Endometrial microvascular endothelial cells (primary cell): Measurements from ENCODE around the gene PAK4. TPM values are rescaled to one million over a fixed set of nuclear protein-coding genes. Genes with fewer than 3 reads are reported as not detected.

Experiments
- in situ Hi-C: cut with HindIII; loops from 2 replicates; pipeline ENCODE4 v1.10.0; 2017; ENCODE audit warnings: low sequenced_read_pairs, low pct_unique_long_range_greater_than_20kb; ENCODE audit errors: inconsistent ontology term
- total RNA-seq: library from RNA; depleted of rRNA; stranded (reverse); fragments of >200 nt; gene quantifications from one replicate; pipeline ENCODE4 v1.2.3, GENCODE V29; 2015; ENCODE audit errors: inconsistent ontology term

The PAK4 gene
- total RNA-seq, 1 donor from 2014 or later = 17.9 TPM

DNA sequence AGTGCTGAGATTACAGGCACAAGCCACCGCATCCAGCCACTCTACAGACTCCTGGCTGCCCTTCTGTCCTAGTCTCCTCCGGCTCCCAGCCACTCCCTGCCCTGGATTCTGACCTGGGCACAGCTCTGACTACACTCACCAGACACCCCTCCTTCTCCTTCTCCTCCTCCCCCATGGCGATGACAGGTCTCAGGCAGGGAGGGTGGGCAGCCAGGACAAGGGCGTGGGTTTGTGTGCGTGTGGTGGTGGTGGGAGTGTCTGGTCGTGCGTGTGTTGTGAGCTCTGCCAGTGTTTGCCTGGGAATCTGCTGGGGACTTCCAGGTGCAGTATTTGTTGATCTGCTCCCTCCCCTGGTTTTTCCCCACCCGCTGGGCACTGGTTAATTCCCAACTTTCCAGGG is 68.2 kb downstream of the PAK4 start:
- in situ Hi-C loops = no loop called here

DNA sequence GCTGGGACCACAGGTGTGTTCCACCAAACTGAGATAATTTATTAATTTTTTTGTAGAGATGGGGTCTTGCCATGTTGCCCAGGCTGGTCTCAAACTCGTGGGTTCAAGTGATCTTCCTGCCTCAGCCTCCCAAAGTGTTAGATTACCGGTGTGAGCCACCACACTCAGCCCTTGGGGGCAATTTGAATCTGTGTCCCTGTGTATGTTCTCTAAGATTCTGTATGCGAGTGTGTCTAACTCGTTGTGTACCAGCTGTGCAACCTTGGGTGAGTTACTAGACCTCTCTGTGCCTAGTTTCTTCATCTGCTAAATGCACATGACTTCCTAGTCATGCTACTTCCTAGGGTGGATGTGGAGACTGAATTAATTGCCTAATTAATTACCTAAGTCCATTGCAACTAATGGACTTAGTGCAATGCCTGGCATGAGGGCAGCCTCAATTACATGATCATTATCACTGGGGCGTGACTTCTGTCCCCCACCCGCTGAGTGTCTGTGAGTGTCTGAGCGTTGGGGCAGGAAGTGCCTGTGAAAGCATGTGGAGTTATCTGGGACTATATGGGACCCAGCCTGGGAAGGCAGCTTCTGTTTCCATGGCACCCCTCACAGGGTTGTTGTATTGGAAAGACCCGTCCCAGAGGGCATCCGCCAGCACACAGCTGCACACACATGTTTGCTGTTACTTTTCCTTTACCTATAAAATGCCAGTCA is 69.4 kb downstream of the PAK4 start:
- in situ Hi-C loops = no loop called here

DNA sequence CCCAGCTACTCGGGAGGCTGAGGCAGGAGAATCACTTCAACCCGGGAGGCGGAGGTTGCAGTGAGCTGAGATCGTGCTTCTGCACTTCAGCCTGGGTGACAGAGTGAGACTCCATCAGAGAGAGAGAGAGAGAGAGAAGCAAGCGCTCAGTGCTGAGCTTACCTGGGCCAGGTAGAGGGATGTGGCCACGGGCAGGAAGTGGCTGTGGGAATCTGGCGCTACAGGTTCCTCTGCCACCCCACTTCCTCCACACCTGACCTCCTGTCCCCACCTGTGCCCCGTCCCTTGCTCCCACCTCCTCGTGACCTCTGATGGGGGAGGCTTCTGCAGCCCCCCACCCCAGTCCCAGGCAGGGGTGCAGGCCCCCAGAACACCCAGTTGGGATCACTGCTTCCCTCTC is 70.2 kb downstream of the PAK4 start:
- in situ Hi-C loops = no loop called here

DNA sequence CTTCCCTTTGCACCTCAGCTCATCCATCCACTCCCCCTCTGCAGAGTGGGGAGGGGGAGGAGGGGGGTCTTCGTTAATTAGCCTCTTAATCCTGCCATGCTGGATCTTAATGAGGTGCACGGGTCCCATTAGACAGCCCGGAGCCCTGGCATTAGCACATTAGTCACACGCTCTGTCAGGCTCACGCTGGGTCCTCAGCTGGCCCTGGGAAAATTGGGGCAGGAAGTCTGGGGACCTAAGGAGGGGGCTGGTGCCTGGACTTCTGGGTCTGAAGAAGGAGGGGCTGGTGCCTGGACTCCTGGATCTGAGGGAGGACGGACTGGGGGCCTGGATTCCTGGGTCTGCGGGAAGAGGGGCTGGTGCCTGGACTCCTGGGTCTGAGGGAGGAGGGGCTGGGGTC is 70.7 kb downstream of the PAK4 start:
- in situ Hi-C loops = no loop called here

DNA sequence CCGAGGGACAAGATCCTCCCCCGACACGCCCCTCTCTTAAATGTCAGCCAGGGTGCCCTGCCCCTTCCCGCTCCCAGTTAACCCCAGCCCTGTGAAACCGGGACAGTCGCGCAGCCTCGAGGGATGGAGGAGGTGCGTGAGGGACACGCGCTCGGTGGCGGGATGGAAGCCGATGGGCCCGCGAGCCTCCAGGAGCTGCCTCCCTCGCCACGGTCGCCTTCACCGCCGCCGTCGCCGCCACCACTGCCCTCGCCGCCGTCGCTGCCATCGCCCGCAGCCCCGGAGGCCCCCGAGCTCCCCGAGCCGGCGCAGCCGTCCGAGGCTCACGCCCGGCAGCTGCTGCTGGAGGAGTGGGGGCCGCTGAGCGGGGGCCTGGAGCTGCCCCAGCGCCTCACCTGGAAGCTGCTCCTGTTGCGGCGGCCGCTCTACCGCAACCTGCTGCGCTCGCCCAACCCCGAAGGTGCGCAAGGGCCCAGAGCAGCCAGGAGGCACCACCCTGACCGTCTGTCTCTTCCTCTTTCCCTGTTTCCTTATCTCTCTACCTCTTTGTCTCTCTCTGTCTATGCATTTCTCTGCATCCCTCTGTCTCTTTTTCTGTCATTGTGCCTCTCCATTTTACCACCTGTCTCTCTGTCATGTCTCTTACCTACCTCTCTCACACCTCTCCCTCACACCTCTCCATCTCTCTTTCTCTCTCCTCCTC is 71.4 kb downstream of the PAK4 start, which contains the start of gene NCCRP1:
TSS of gene NCCRP1 (plus strand) at position 105 of the 703 bp plus-strand sequence. CDS start at position 124, 19 bp downstream.
- in situ Hi-C loops = no loop called here

DNA sequence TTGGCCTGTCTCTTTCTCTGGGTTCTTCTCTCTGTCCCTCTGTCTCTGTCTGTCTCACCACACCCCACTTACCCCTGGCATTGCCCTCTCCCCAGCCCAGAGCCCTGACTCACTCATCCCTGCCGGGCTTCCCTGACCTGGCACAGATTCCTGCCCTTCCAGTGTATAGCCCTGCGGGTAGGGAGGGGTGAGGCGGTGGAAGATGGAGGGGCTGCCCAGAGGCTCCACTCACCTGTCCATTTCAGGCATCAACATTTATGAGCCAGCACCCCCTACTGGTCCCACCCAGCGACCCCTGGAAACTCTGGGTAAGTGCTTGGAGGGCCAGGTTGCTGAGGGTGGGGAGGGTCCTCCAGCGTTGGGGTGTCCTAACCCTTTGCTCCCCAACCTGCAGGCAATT is 72.2 kb downstream of the PAK4 start:
- in situ Hi-C loops = no loop called here

DNA sequence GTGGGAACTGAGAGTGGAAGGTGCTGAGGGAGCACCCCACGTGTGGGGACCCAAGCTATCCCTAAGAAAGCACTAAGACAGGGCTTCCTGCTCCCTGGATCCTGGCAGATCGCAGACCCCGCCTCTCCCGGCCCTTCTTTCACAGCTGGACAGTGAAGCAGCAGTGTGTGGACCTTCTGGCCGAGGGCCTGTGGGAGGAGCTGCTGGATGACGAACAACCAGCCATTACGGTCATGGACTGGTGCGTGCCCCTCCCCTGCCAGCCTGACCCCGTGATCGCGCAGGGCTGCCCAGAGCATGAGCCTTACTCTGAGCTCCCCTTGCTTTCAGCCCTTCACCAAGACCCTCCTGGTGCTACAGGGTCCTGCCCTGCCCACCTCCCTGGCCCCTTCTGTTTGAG is 73.4 kb downstream of the PAK4 start:
- in situ Hi-C loops = no loop called here

DNA sequence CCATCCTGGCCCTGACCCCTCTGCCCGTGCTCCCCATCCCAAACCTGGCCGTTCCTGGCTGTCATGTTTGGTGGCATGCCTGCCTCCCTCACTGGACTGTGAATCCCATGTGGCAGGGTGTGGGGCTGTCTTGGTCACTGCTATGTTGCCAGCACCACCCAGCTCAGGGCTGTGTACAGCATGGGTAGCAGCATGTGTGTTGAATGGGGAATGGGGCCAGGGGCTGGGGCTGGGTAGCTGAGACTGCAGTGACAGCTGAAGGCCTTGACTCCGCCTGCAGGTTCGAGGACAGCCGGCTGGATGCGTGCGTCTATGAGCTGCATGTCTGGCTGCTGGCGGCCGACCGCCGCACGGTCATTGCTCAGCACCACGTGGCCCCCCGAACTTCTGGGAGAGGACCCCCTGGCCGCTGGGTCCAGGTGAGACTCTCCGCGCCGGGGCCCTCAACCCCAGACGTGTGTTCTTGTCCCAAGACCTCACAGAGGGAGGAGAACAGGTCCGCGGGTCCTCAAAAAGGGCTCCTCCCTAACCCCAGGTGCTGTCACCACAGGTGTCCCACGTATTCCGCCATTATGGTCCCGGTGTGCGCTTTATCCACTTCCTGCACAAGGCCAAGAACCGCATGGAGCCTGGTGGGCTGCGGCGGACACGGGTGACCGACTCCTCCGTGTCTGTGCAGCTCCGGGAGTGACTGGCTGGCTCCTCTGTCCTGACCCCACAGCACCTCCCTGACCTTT is 74.6 kb downstream of the PAK4 start:
- in situ Hi-C loops = no loop called here

DNA sequence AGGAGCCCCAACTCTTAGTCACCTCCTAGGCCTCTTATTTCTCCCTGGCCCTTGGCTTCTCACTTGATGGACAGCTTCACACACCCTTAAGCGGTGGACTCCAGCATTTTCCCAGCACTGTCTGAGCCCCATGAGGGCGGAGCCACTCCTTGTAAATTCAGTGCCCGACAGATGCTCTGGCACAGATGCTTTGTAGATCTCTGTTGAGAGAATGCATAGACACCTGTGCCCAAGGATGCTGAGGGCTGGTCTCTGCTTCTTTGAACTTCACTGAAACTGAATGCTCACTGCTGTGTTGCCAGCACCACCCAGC is 75.2 kb downstream of the PAK4 start:
- in situ Hi-C loops = no loop called here

DNA sequence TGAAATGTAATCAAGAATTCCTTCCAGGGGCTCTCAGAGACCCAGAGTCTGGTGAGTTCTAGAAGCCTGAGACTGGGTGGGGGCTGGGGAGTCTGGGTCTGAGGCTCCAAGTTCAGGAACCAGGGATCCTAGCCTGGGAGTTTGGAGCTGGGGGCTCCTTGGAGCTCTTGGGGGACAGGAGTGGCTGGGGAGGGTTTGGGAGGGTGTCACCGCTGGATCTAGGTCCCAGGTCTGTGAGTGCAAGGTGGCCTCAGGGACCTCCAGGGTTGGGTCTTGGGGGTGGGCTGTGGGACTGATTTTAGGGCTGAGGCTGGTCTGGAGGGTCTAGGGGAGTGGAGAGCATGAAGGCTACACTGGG is 77.4 kb downstream of the PAK4 start:
- in situ Hi-C loops = no loop called here

DNA sequence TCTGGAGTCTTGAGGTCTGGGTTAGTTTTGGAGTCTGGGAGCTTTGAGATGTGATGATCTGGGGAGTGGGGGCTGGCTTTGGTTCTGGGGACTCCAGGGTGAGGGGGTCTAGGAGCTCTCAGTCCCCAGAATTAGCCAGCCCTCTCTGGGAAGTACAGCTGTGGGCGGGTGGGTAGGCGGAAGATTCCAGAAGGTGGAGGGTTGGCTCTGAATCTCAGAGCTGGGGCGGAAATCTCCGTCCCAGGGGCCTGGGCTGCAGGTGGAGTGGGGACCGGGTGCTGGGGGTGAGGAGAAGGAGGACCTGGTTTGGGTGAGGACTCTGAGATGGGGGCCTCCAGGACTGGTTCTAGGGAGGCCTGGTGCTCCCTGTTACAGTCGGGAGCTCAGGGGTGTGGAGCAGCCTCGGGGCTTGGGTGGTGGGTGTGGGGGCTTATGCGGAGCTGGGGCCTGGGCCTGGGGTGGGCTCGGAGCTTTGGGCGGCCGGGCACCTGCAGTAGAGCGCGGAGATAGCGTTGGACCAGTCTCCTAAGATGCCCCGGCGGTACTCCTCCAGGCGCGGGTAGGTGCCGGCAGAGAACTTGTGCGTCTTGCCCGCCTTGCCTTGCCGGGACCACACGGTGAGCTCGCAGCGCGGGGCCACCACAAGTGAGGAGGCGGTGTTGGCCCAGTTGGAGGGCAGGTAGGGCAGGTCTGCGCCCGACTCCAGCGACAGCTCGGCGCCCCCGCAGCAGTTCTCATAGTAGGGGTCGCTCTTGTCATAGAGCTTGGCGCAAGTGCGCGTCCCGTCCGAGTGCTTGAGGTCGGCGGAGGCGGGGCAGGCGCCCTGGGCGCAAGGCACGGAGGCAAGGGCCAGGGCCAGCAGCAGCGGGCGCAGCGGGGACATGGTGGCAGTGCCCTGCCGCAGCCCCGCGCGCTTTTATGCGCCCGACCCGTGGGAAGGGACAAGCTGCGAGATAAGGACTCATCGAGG is 78.1 kb downstream of the PAK4 start, which contains the start of gene SYCN:
TSS of gene SYCN (minus strand) at position 892 of the 970 bp plus-strand sequence. CDS start at position 883, 9 bp downstream.
- in situ Hi-C loops = no loop called here

DNA sequence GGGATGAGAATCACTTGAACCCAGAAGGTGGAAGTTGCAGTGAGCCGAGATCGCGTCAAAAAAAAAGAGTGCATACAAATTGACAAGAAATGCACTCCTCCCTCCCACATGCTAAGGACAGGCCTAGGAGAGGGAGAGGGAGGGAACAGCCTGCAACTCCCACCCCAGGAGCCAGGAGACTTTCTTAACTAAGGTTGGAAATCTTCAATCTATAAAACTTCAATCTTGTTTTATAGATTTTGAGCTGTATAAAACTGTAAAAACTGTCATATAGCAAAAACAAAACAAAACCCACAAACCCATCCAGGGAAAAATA is 79.8 kb downstream of the PAK4 start:
- in situ Hi-C loops = no loop called here

DNA sequence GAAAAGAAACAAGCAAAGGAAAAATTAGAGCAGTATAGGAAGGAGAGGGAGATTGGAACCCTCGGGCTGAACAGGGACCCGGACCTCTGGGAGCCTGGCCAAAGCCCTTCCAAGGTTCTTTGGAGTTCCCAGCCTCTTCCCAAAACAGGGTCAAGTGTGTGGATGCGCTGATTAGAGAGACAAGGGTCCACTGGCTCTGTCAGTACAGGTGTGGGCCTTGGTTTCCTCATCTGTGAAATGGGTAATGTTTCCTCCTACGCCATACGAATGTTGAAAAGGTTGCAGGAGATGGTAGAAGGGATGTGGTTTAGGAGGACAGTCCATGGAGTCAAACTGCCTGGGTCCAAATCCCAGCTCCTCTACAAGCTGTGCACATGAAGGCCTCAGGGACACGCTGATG is 80.5 kb downstream of the PAK4 start:
- in situ Hi-C loops = no loop called here

DNA sequence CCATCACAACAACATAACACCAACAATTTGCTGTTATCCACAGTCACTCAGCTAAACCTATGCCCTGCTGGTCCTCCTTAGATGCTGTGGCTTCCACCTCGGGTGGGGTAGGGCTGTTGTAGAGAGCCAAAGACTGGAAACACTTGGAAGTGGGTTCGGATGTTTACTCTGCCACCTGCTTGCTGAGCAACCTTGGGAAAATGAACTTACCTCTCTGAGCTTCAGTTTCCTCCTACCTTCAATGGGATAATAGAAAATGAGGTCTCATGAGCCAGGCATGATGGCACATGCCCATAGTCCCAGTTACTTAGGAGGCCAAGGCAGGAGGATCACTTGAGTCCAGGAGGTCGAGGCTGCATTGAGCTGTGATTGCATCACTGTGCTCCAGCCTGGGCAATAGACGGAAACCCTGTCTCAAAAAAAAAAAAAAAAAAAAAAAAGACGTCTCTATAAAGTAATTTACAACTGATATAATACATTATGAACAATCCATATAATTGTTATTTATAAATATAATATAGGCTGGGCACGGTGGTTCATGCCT is 81.8 kb downstream of the PAK4 start:
- in situ Hi-C loops = no loop called here

DNA sequence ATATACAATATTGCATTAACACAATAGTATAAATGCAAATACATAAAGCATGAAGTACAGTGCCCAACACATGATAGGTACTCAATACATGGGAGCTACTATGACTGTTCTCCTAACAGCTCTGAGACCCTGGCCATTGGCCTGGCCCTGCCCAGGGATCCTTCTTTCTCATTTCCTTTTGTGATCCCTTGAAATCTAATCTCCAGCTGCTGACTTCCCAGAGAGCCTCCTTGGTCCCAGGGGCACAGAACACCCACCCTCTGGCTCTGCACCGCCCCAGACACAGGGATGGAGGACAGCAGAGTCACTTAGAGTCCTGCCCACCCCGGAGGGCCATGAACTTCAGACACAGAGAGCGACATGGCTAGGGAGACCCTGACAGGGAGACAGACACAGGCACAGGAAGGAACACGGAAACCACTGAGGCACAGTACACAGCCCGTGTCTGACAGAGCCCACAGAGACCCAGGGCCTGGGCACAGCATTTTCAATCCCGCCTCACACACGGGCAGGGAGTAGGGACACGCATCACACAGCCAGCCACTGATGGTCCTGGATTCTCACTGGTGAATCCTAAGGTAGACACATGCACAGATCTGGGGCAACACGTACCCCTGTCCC is 82.7 kb downstream of the PAK4 start:
- in situ Hi-C loops = no loop called here

DNA sequence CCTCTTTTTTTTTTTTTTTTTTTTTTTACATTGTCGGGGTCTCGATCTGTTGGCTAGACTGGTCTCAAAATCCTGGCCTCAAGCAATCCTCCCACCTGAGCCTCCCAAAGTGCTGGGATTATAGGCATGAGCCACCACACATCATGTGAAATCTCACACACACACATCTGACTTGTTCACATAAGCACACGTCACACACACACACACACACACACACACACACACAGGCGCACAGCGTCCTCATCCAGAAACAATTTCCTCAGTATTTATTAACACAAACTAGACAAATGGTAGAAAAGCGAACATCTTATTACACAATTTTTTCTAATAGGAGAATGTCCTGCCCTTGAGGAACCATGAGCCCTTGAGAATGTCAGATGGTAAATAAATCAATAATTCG is 83.6 kb downstream of the PAK4 start:
- in situ Hi-C loops = no loop called here

DNA sequence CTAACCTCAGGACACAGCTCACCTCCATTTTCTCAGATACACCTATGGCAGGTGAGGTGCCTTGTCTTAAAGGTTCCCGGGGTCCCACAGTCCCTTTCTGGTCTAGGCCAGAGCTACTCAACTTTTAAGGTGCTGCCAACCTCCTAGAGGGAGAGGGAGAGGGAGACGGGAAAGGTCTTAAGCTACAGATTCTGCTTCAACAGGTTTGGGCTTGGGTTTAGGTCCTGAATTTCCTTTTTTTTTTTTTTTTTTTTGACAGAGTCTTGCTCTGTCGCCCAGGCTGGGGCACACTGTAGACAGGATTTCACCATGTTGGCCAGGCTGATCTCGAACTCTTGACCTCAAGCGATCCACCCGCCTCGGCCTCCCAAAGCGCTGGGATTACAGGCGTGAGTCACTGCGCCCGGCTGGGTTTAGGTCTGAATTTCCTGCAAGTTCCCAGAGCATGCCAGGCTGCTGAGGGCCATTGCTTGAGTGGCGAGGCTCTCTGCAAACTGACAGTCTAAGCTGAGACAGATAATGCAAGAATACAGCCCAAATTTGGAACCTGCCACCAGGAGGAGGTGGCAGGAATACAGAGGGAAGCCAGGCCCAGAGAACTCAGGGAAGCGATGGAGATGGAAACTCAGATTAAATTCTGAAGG is 86.3 kb downstream of the PAK4 start:
- in situ Hi-C loops = no loop called here

DNA sequence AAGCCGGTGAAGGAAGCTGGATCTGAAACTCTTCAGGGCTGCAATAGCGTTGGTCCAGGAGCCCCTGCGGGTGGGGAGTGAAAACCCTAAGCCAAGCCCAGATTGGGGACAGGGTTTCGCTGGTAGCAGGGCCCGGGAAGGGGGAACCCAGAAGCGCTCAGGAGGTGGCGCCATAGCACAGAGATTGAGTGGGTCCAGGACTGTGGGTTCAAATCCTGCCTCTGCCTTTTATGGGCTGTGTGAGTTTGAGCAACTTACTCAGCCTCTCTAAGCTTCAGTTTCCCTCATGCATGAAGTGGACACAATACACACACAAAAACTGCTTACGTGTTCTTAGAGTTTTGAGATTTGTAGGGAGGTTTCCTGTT is 86.8 kb downstream of the PAK4 start:
- in situ Hi-C loops = no loop called here
